ENCODE results near the gene FMNL3.
"Not testable (repeated sequence)": the region's sequence is repeated elsewhere in the genome, so short reads cannot be mapped to it uniquely, and the experiment has no call there.

FMNL3 gene

GRCh38 chr12:49733219-49734017, 26.2 kb upstream of the FMNL3 start:
- no peaks in the 10 kb centered on the region for H3K27me3 ChIP-seq (replicated peaks)
- no peak overlapping the region for H3K27ac ChIP-seq
- peak; percentile 8 for TF ChIP-seq CTCF (IDR thresholded peaks at IDR 0.05; ENCODE audit: low read depth, low read length, missing control alignments)
- H3K36me3 ChIP-seq (replicated peaks) = no peaks in the 10 kb centered on the region
- in situ Hi-C loops (cut with HindIII; ENCODE audit: low pct_ligation_motif_present, low sequenced_read_pairs) = no loop called here
- no peak for DNase-seq
- H3K4me3 ChIP-seq (ENCODE audit: low read depth, low read length) = no peak overlapping the region

GRCh38 chr12:49730568-49731101, 23.4 kb upstream of the FMNL3 start:
- in situ Hi-C loops (cut with HindIII; ENCODE audit: low pct_ligation_motif_present, low sequenced_read_pairs) = no loop called here
- H3K27me3 ChIP-seq (replicated peaks) = no peaks in the 10 kb centered on the region
- DNase-seq = no peak
- H3K27ac ChIP-seq = no peak overlapping the region
- no peaks in the 10 kb centered on the region for H3K36me3 ChIP-seq (replicated peaks)
- no peak for TF ChIP-seq CTCF (IDR thresholded peaks at IDR 0.05; ENCODE audit: low read depth, low read length, missing control alignments)
- no peak overlapping the region for H3K4me3 ChIP-seq (ENCODE audit: low read depth, low read length)

- in situ Hi-C loops (cut with HindIII; ENCODE audit: low pct_ligation_motif_present, low sequenced_read_pairs) = no loop called here
- no peak overlapping the region for H3K4me3 ChIP-seq (ENCODE audit: low read depth, low read length)
- H3K27ac ChIP-seq = no peak overlapping the region
- no peak for DNase-seq
- H3K36me3 ChIP-seq (replicated peaks) = no peaks in the 10 kb centered on the region
- TF ChIP-seq CTCF (IDR thresholded peaks at IDR 0.05; ENCODE audit: low read depth, low read length, missing control alignments) = no peak
- H3K27me3 ChIP-seq (replicated peaks) = no peaks in the 10 kb centered on the region
Observed at GRCh38 chr12:49730050-49730449, 22.8 kb upstream of the FMNL3 start.

GRCh38 chr12:49728446-49728845, 21.2 kb upstream of the FMNL3 start:
- H3K36me3 ChIP-seq (replicated peaks) = no peaks in the 10 kb centered on the region
- in situ Hi-C loops (cut with HindIII; ENCODE audit: low pct_ligation_motif_present, low sequenced_read_pairs) = no loop called here
- no peak overlapping the region for H3K4me3 ChIP-seq (ENCODE audit: low read depth, low read length)

GRCh38 chr12:49721355-49721754, 14.2 kb upstream of the FMNL3 start:
- H3K4me3 ChIP-seq (ENCODE audit: low read depth, low read length); in situ Hi-C loops (cut with HindIII; ENCODE audit: low pct_ligation_motif_present, low sequenced_read_pairs); H3K27ac ChIP-seq; H3K27me3 ChIP-seq (replicated peaks); H3K36me3 ChIP-seq (replicated peaks); DNase-seq: not testable (repeated sequence)

More at GRCh38 chr12:49728446-49728845, 21.2 kb upstream of the FMNL3 start:
- no peak for TF ChIP-seq CTCF (IDR thresholded peaks at IDR 0.05; ENCODE audit: low read depth, low read length, missing control alignments)
- H3K27me3 ChIP-seq (replicated peaks) = no peaks in the 10 kb centered on the region
- no peak for DNase-seq
- no peak overlapping the region for H3K27ac ChIP-seq

- DNase-seq = no peak
- in situ Hi-C loops (cut with HindIII; ENCODE audit: low pct_ligation_motif_present, low sequenced_read_pairs) = no loop called here
- Histone ChIP-seq H3K27me3 (replicated peaks) (no peaks in the 10 kb centered on the region), H3K4me3 (ENCODE audit: low read depth, low read length) (no peak overlapping the region), H3K27ac (no peak overlapping the region), H3K36me3 (replicated peaks) (no peaks in the 10 kb centered on the region)
- TF ChIP-seq CTCF (IDR thresholded peaks at IDR 0.05; ENCODE audit: low read depth, low read length, missing control alignments) = no peak
Observed at GRCh38 chr12:49720214-49720613, 13.0 kb upstream of the FMNL3 start.

GRCh38 chr12:49717800-49718199, 10.6 kb upstream of the FMNL3 start:
- H3K4me3 ChIP-seq (ENCODE audit: low read depth, low read length); in situ Hi-C loops (cut with HindIII; ENCODE audit: low pct_ligation_motif_present, low sequenced_read_pairs); H3K27ac ChIP-seq; H3K27me3 ChIP-seq (replicated peaks); H3K36me3 ChIP-seq (replicated peaks); DNase-seq: not testable (repeated sequence)
